Heart left ventricle (tissue), 16 donors: Measurements from ENCODE around the gene SPINK7. TPM values are rescaled to one million over a fixed set of nuclear protein-coding genes. Genes with fewer than 3 reads are reported as not detected.

ENCODE experiments used
- ATAC-seq, 4 donors: fragments of 200-7000 bp; cut with Tn5 transposase; one replicate each; pipeline ENCODE4 v1.9.1; 2020 to 2022; ENCODE audit warnings: moderate library complexity in 4 of 4, mild to moderate bottlenecking in 3 of 4, moderate number of reproducible peaks in 1 of 4
- DNase-seq, 5 donors: peaks; one replicate each; pipeline ENCODE4 v3.0.0-alpha.2; 2020
- H3K27ac ChIP-seq, 12 donors: fragments of 200-600 bp; sonication (generic) in 4 of 12; one replicate each; pipeline versions ENCODE4 v1.5.0 to v1.8.0; 2016 to 2022; ENCODE audit warnings: mild to moderate bottlenecking in 2 of 12
- H3K27me3 ChIP-seq, 9 donors: fragments of 200-600 bp; sonication (generic) in 2 of 9; one replicate each; pipeline versions ENCODE4 v1.5.1 to v1.8.0; 2016 to 2022; ENCODE audit warnings: mild to moderate bottlenecking in 3 of 9
- H3K36me3 ChIP-seq, 9 donors: fragments of 200-600 bp; sonication (generic) in 2 of 9; one replicate each; pipeline versions ENCODE4 v1.5.0 to v1.8.0; 2018 to 2022; ENCODE audit warnings: mild to moderate bottlenecking in 2 of 9
- H3K4me1 ChIP-seq, 12 donors: fragments of 200-600 bp; sonication (generic) in 4 of 12; one replicate each; pipeline versions ENCODE4 v1.5.0 to v1.8.0; 2016 to 2022; ENCODE audit warnings: mild to moderate bottlenecking in 3 of 12
- H3K4me3 ChIP-seq, 12 donors: fragments of 200-600 bp; sonication (generic) in 4 of 12; one replicate each; pipeline versions ENCODE4 v1.5.0 to v1.8.0; 2017 to 2022; ENCODE audit warnings: mild to moderate bottlenecking in 9 of 12, moderate library complexity in 4 of 12
- H3K9me3 ChIP-seq, 12 donors: fragments of 200-600 bp; sonication (generic) in 4 of 12; one replicate each; pipeline versions ENCODE4 v1.5.0 to v1.8.0; 2016 to 2022; ENCODE audit warnings: mild to moderate bottlenecking in 1 of 12
- CTCF ChIP-seq, 12 donors: fragments of 200-600 bp; sonication (generic) in 4 of 12; IDR thresholded peaks; one replicate each; pipeline versions ENCODE4 v1.5.0 to v1.8.0; 2018 to 2022; ENCODE audit warnings: antibody characterized with exemption in 12 of 12, mild to moderate bottlenecking in 5 of 12
- POLR2A ChIP-seq, 2 donors: fragments of 450-650 bp; IDR thresholded peaks; one replicate each; pipeline ENCODE4 v1.6.1; 2017; ENCODE audit warnings: antibody characterized with exemption in 2 of 2, mild to moderate bottlenecking in 2 of 2, moderate library complexity in 2 of 2
- WGBS, 4 donors: extraction: QIAGEN DNeasy Blood & Tissue Kit in 2 of 4; methylation state at CpG; one replicate each; pipeline versions ENCODE4 v1.1.5 to v1.1.7; 2013 to 2018; 5-methylcytosine and 5-hydroxymethylcytosine counted together
- intact Hi-C, 10 donors: fragments of 100-400 bp; cut with DNase I; formaldehyde crosslinking; loops; one replicate each; pipeline versions ENCODE4 v1.11.1 to v1.14.2; 2022
- polyA plus RNA-seq, 2 donors: library from polyadenylated mRNA; stranded (reverse); fragments of 200-250 nt; gene quantifications; one replicate each; pipeline ENCODE4 v1.2.3, GENCODE V29; 2013
- total RNA-seq, 9 donors: library from RNA; depleted of rRNA in 2 of 9; stranded (reverse); fragments of >200 nt in 2 of 9; fragmentation: NEBNext Ultra II Directional in 3 of 9; extraction: Animal tissue kit (Norgen Biotek cat#: 25700) in 3 of 9; gene quantifications; one replicate each; pipeline versions ENCODE4 v1.1.0 to v1.2.4, GENCODE V29; 2016 to 2023
- donor health status: ischemic (EF 13 %, LVEDD 7.1; RV severe dilation, severe dysfunction).
- donor health status: healthy with polysubstance abuse.
- donor health status: DM: no; HTN: yes; CAD: no.
- donor health status: DM: no; HTN: no; CAD: no.
- donor health status: ischemic (EF 25% LVEDD 6.9; RV normal size, moderate dysfunction).
- donor health status: ischemic (EF 25% LVEDD 5.7; RV mildly dilated, moderate dysfunction).
- donor health status: healthy.
- donor health status: DM: yes; HTN: yes; CAD: no.
- donor health status: ischemic (EF 35%, LVEDD 5.7; RV mildly dilated, moderate dysfunction).
- donor health status: nonischemic (EF 11% LVEDD 7.7; RV severe dilation, severe dysfunction).
- donor health status: DM: yes; HTN: yes; CAD: no.
- donor health status: PGD.
- donor health status: ischemic (EF 29% LVEDD 5.4; RV normal size, mild dysfunction).
- donor health status: nonischemic (EF 23%, LVEDD 6.1; RV moderate dilation, normal function).

Gene SPINK7
- total and polyA plus RNA-seq, 11 donors, result not detected

DNA sequence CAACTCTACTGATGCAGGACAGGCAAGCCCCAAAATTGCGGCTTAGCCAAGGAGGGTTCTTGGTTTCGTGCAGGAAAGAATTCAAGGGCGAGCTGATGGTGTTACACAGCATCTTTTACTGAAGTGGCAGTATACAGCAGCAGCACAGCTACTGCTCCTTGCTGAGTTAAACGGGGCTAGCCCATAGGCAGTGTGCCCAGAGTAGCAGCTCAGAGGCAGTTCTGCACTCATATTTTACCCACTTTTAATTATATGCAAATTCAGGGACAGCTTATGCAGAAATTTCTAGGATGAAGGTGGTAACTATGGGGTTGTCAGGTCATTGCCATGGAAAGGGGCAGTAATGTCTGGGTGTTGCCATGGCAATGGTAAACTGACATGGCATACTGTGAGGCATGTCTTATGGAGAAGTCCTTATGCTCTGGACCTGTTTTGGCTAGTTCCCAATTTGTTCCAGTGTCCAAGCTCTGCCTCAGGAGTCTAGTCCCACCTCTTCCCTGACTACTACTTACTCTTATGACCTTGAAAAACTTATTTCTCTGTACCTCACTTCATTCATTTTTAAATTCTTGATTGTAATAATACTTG is 21.1 kb downstream of the SPINK7 start:
- DNase-seq (no peak), ATAC-seq (no peak)
- H3K4me1 ChIP-seq, result no peaks in the 10 kb centered on the region
- peaks cover 0 to 9% (median 0%) of the 10 kb centered on the region in 9 donors for H3K36me3 ChIP-seq
- no peak overlapping the region for H3K27ac ChIP-seq
- WGBS, 4 donors, result 92 to 96% (median 93%) methylated on average over 4 of the region's 4 CpGs
- H3K4me3 ChIP-seq, result no peak overlapping the region
- no peak for TF ChIP-seq CTCF (IDR thresholded peaks at IDR 0.05)
- no peak for TF ChIP-seq POLR2A (IDR thresholded peaks at IDR 0.05)
- intact Hi-C loops, result no loop called here
- H3K27me3 ChIP-seq, result no peaks in the 10 kb centered on the region
- no peaks in the 10 kb centered on the region for H3K9me3 ChIP-seq

- 91 to 97% (median 94%) methylated on average over 3 of the region's 3 CpGs for WGBS, 4 donors
- DNase-seq, result no peak
- H3K27me3 ChIP-seq, result no peaks in the 10 kb centered on the region
- no peaks in the 10 kb centered on the region for H3K9me3 ChIP-seq
- no peak for ATAC-seq
- no peak within 1 kb of the TSS for H3K4me3 ChIP-seq
- no peaks in the 10 kb centered on the region for H3K4me1 ChIP-seq
- no peak within 1 kb of the TSS for H3K27ac ChIP-seq
- H3K36me3 ChIP-seq, result peaks cover 0 to 9% (median 0%) of the 10 kb centered on the region in 9 donors
- TF ChIP-seq CTCF (IDR thresholded peaks at IDR 0.05) (no peak), POLR2A (IDR thresholded peaks at IDR 0.05) (no peak)
- intact Hi-C loops, result no loop called here
Measured at GRCh38 chr5:148335259-148335658, 23.0 kb downstream of the SPINK7 start, which contains the start of gene SPINK9. Gene SPINK9, plus strand, starts transcription at chr5:148335559. Its CDS starts 55 bp downstream, at chr5:148335614.

DNA sequence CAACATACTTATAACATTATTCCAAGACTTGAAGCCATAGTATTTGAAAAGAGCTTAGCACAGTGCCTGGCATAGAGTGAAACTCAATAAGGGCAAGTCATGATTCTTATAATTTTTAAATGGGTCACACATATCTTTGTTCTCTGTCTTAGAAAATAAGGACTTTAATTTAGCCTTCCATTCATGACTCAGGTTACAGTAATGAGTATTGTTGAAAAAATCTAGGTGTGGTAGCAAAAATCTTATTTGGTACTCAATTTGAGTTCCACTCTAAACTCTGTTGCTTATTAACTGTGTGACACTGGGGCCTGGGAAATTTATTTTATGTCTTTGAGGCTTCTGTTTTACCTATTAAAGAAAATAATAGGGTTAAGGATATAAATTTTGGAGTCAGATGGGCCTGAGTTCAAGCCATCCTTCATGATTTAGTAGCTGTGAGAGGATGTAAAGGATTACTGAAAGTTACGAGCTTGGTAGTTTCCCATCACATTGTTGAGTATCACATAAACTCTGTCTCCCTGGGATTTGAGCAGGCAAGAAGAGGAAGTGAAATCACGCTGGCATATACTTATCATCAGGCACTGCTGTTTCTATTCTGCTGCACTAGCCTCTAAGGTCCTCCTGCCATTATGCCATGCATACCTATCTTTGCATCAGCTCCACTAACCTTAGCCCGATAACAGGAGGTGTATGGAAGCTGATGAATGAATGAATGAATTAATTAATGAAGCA is 24.6 kb downstream of the SPINK7 start:
- no peak for TF ChIP-seq POLR2A (IDR thresholded peaks at IDR 0.05)
- no peak for TF ChIP-seq CTCF (IDR thresholded peaks at IDR 0.05)
- no peak overlapping the region for H3K27ac ChIP-seq
- H3K4me3 ChIP-seq, result no peak overlapping the region
- H3K9me3 ChIP-seq, result no peaks in the 10 kb centered on the region
- DNase-seq (no peak), ATAC-seq (peak in 1 of 4 donors; percentile 52)
- no peaks in the 10 kb centered on the region for H3K27me3 ChIP-seq
- intact Hi-C loops, result no loop called here
- H3K36me3 ChIP-seq, result peaks cover 0 to 6% (median 0%) of the 10 kb centered on the region in 9 donors
- no peaks in the 10 kb centered on the region for H3K4me1 ChIP-seq
- 80 to 86% (median 83%) methylated on average over 3 of the region's 3 CpGs for WGBS, 4 donors

DNA sequence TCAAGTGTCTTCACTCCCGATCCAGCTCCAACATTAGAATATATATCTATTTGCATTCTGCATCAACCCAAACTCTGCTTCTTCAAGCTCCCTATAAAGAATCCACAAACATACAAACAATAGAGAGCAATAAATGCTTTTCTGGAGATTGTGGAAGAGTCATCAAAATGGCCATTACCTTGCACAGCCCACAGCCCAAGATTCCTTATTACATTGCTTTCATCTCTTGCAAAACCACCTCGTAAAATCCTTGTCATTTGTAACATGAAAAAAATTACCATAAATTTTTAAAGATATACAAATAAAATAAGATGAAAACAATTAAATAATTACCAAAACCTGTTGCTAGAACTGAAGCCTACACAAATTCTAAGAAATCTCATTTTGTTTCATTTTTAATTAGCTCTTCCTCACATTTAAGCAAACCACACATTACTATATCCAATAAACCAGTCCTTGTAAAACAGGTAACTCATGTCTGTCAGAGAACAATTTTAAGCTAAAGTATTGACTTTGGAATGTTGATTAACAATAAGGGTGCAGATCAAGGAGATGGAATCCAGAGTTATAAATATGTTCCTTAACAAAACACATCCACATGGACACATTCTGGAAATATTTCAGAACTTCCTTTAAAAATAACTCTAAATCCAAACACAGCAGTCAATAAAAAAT is 30.3 kb downstream of the SPINK7 start:
- intact Hi-C loops, result no loop called here
- no peak for DNase-seq
- TF ChIP-seq CTCF (IDR thresholded peaks at IDR 0.05), result no peak
- TF ChIP-seq POLR2A (IDR thresholded peaks at IDR 0.05), result no peak
- no peak overlapping the region for H3K27ac ChIP-seq
- H3K4me1 ChIP-seq, result peaks cover 0 to 3% (median 0%) of the 10 kb centered on the region in 12 donors
- H3K9me3 ChIP-seq, result no peaks in the 10 kb centered on the region
- H3K36me3 ChIP-seq, result no peaks in the 10 kb centered on the region
- 94 to 97% (median 96%) methylated on average over 2 of the region's 2 CpGs for WGBS, 4 donors
- H3K27me3 ChIP-seq, result no peaks in the 10 kb centered on the region
- H3K4me3 ChIP-seq, result no peak overlapping the region
- no peak for ATAC-seq
